DND-41 (cell line): ENCODE data around the gene NRL.

Source experiments
- EZH2 ChIP-seq: IDR thresholded peaks from 3 replicates; pipeline ENCODE4 v1.6.1; 2012; ENCODE audit warnings: borderline replicate concordance, low read depth, mild to moderate bottlenecking, moderate library complexity, low read length, inconsistent platforms; ENCODE audit not compliant: severe bottlenecking
- TF ChIP-seq, protein P1 (sequence below): IDR thresholded peaks from 2 replicates; pipeline ENCODE4 v1.5.1; 2012; ENCODE audit warnings: borderline replicate concordance, low read length, moderate library complexity, mild to moderate bottlenecking; ENCODE audit not compliant: poor library complexity, severe bottlenecking; ENCODE audit errors: extremely low read depth

DNA sequence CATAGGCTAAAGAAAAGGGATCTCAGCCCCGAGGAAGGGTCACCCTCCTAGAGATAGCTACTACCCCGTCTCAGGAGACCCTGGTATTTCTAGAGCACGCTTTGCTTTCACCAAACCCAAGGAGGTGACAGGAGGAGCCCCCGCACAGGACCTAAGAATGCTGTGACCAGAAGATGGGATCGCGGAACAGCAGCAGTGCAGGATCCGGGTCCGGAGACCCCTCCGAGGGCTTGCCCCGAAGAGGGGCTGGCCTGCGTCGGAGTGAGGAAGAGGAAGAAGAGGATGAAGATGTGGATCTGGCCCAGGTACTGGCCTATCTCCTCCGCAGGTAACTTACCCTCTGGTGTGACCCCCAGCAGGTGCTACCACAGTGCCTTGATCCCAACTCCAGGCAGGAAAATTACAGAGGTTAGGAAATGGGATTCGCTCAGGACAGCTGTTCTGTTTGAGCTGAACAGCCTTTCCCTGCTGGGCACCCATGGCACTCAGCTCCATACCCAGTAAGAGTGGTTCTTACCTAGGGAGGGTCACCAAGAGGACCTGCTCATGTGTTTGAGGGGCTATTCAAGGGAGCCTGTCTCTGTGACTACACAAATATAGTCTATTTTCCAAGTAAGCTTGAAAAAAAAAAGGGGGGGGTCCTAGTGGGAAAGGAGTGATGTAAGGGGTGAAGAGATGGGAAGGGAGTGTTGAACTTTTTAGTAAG lies 826 bp upstream of the NRL start:
- TF ChIP-seq, protein P1, sequence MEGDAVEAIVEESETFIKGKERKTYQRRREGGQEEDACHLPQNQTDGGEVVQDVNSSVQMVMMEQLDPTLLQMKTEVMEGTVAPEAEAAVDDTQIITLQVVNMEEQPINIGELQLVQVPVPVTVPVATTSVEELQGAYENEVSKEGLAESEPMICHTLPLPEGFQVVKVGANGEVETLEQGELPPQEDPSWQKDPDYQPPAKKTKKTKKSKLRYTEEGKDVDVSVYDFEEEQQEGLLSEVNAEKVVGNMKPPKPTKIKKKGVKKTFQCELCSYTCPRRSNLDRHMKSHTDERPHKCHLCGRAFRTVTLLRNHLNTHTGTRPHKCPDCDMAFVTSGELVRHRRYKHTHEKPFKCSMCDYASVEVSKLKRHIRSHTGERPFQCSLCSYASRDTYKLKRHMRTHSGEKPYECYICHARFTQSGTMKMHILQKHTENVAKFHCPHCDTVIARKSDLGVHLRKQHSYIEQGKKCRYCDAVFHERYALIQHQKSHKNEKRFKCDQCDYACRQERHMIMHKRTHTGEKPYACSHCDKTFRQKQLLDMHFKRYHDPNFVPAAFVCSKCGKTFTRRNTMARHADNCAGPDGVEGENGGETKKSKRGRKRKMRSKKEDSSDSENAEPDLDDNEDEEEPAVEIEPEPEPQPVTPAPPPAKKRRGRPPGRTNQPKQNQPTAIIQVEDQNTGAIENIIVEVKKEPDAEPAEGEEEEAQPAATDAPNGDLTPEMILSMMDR: no peak
- no peak for TF ChIP-seq EZH2
